K562 (cell line): ENCODE measurements around the gene TTLL8. TPM values are rescaled to one million over a fixed set of nuclear protein-coding genes. Genes with fewer than 3 reads are reported as not detected.

ENCODE experiments used
- ATAC-seq: fragments of 200-7000 bp; cut with Tn5 transposase; 3 replicates; pipeline ENCODE4 v1.9.1; 2020; ENCODE audit warnings: moderate library complexity
- BruUV-seq: library from RNA; stranded (reverse); fragments of 400-500 nt; replicated peaks from 2 replicates; lab custom pipeline; 2021; lab: Mats Ljungman, UMichigan
- CTCF ChIA-PET: fragments of 300-600 bp; formaldehyde crosslinking; extraction: SDS; loops from one replicate; lab custom pipeline; 2021; ENCODE audit warnings: low intra/inter-chr PET ratio; lab: Yijun Ruan, JAX
- POLR2A ChIA-PET: fragments of 300-600, 350-650 bp; sonication (Branson Sonifier 250); formaldehyde crosslinking; extraction: SDS; loops from one replicate; lab custom pipeline; 2021; ENCODE audit warnings: antibody characterized with exemption, inconsistent platforms; lab: Yijun Ruan, JAX
- DNase-seq, 4 experiments: peaks; one replicate each; pipeline versions ENCODE4 v3.0.0 to v3.0.0-alpha.2; 2011 to 2018; ENCODE audit warnings: low spot score in 3 of 4, mixed read lengths in 3 of 4; ENCODE audit errors: extremely low read depth in 1 of 4
- FAIRE-seq: peaks from 2 replicates; lab custom pipeline; 2011; peaks lifted over from hg19 to GRCh38; lab: Jason Lieb, UNC
- H2AFZ ChIP-seq: 2 replicates; pipeline ENCODE4 v1.6.0; 2011; ENCODE audit warnings: low read depth, low read length, control low read depth, inconsistent platforms
- H3K27ac ChIP-seq: fragments of 200-600 bp; 3 replicates; pipeline ENCODE4 v1.8.0; 2011; ENCODE audit warnings: low read depth, mild to moderate bottlenecking, control low read depth, inconsistent platforms, low read length, moderate library complexity, mixed read lengths; ENCODE audit errors: extremely low read depth
- H3K27me3 ChIP-seq, 2 experiments: fragments of 300-600 bp in 1 of 2; 2 replicates in 1 of 2; 3 replicates in 1 of 2; pipeline versions ENCODE4 v1.6.0 to v1.8.0; 2011; ENCODE audit warnings: inconsistent platforms in 2 of 2, low read length in 2 of 2, mild to moderate bottlenecking in 1 of 2, mixed read lengths in 1 of 2, moderate library complexity in 1 of 2; ENCODE audit not compliant: control insufficient read depth in 2 of 2, insufficient read depth in 2 of 2
- H3K36me3 ChIP-seq: fragments of 300-600 bp; 3 replicates; pipeline ENCODE4 v1.8.0; 2011; ENCODE audit warnings: mild to moderate bottlenecking, low read length, inconsistent platforms; ENCODE audit not compliant: control insufficient read depth, insufficient read depth
- H3K4me1 ChIP-seq, 2 experiments: fragments of 200-600 bp in 1 of 2; replicated peaks in 1 of 2; 2 replicates in 1 of 2; 3 replicates in 1 of 2; pipeline versions ENCODE4 v1.5.1 to v1.8.0; 2011; ENCODE audit warnings: inconsistent platforms in 2 of 2, low read length in 2 of 2, mild to moderate bottlenecking in 1 of 2, mixed read lengths in 1 of 2, moderate library complexity in 1 of 2; ENCODE audit not compliant: control insufficient read depth in 2 of 2, insufficient read depth in 2 of 2
- H3K4me2 ChIP-seq: 2 replicates; pipeline ENCODE4 v1.6.1; 2011; ENCODE audit warnings: low read length, control low read depth, inconsistent platforms, mixed read lengths; ENCODE audit not compliant: insufficient read depth
- H3K4me3 ChIP-seq: fragments of 200-600 bp; sonication (generic), shearing (Covaris generic); 2 replicates; pipeline ENCODE4 v1.5.1; 2016; ENCODE audit warnings: control low read depth, inconsistent platforms
- H3K79me2 ChIP-seq: fragments of 200-600 bp; 3 replicates; pipeline ENCODE4 v1.8.0; 2011; ENCODE audit warnings: low read length, inconsistent platforms; ENCODE audit not compliant: control insufficient read depth, insufficient read depth
- H3K9ac ChIP-seq, 2 experiments: 2 replicates each; pipeline versions ENCODE4 v1.6.0 to v1.6.1; 2011; ENCODE audit warnings: low read depth in 2 of 2, low read length in 2 of 2, control low read depth in 1 of 2, inconsistent platforms in 1 of 2, mild to moderate bottlenecking in 1 of 2, mixed read lengths in 1 of 2; ENCODE audit not compliant: insufficient read depth in 1 of 2
- H3K9me1 ChIP-seq: one replicate; pipeline ENCODE4 v1.6.0; 2011; ENCODE audit warnings: inconsistent platforms, mild to moderate bottlenecking, low read length, moderate library complexity; ENCODE audit not compliant: control insufficient read depth, insufficient read depth
- H3K9me3 ChIP-seq: replicated peaks from 2 replicates; pipeline ENCODE4 v1.5.1; 2011; ENCODE audit warnings: low read depth, low read length, inconsistent platforms; ENCODE audit not compliant: control insufficient read depth, insufficient read depth
- H4K20me1 ChIP-seq: replicated peaks from 2 replicates; pipeline ENCODE4 v1.6.1; 2011; ENCODE audit warnings: low read length, inconsistent platforms, mixed read lengths; ENCODE audit not compliant: control insufficient read depth, insufficient read depth
- ARHGAP35 ChIP-seq: fragments of 450-650 bp; IDR thresholded peaks from 2 replicates; pipeline ENCODE4 v1.6.1; 2018; ENCODE audit not compliant: partially characterized antibody
- CBX1 ChIP-seq: sonication (generic); IDR thresholded peaks from 2 replicates; pipeline ENCODE4 v1.6.1; 2016; ENCODE audit warnings: antibody characterized with exemption, low read depth, mild to moderate bottlenecking
- CUX1 ChIP-seq: fragments of 200-800 bp; sonication (Bioruptor generic); IDR thresholded peaks from 2 replicates; pipeline ENCODE4 v1.6.1; 2016; ENCODE audit warnings: missing genetic modification characterization, missing compliant biosample characterization
- FOXJ3 ChIP-seq: sonication (generic); formaldehyde crosslinking; IDR thresholded peaks from 2 replicates; pipeline ENCODE4 v1.4.0; 2020; ENCODE audit warnings: mild to moderate bottlenecking, missing genetic modification reagents
- MEF2D ChIP-seq: conservative IDR thresholded peaks from 2 replicates; pipeline ENCODE4 v1.6.1; 2016; ENCODE audit warnings: low read depth, missing genetic modification characterization, missing compliant biosample characterization
- SETDB1 ChIP-seq: IDR thresholded peaks from one replicate; pipeline ENCODE4 v1.6.1; 2012; ENCODE audit warnings: low read length, control low read depth, inconsistent platforms
- STAT5A ChIP-seq: IDR thresholded peaks from 2 replicates; pipeline ENCODE4 v1.6.1; 2012; ENCODE audit warnings: low read length, inconsistent platforms, borderline replicate concordance
- SUPT5H ChIP-seq: fragments of 450-650 bp; IDR thresholded peaks from 2 replicates; pipeline ENCODE4 v1.6.1; 2016
- ZNF239 ChIP-seq: fragments of 250-450 bp; sonication (Bioruptor Pico); IDR thresholded peaks from 2 replicates; pipeline ENCODE4 v1.4.0; 2020; ENCODE audit warnings: mild to moderate bottlenecking
- ZNF41 ChIP-seq: fragments of 250-450 bp; sonication (Bioruptor Pico); conservative IDR thresholded peaks from 2 replicates; pipeline ENCODE4 v1.4.0; 2020; ENCODE audit warnings: mild to moderate bottlenecking
- ZNF609 ChIP-seq: sonication (generic); formaldehyde crosslinking; IDR thresholded peaks from 2 replicates; pipeline ENCODE4 v1.8.1; 2023; ENCODE audit warnings: missing genetic modification reagents, mild to moderate bottlenecking, borderline replicate concordance
- WGBS: fragments of 100-300 bp; shearing (Covaris generic); methylation state at CpG from one replicate; pipeline ENCODE4 v1.1.6; 2016; ENCODE audit warnings: low coverage, mixed read lengths; ENCODE audit not compliant: insufficient coverage; ENCODE audit errors: missing lambda C conversion rate; 5-methylcytosine and 5-hydroxymethylcytosine counted together
- in situ Hi-C: fragments of 300-500 bp; cut with MboI; formaldehyde crosslinking; loops from 4 replicates; pipeline ENCODE4 v1.15.0; 2018; ENCODE audit warnings: inconsistent platforms, mixed read lengths
- intact Hi-C: fragments of 100-400 bp; cut with micrococcal nuclease; formaldehyde crosslinking; loops from 2 replicates; pipeline ENCODE4 v1.14.2; 2022
- polyA plus RNA-seq, 8 experiments: library from polyadenylated mRNA; depleted of rRNA in 4 of 8; stranded (reverse) in 5 of 8; unstranded in 3 of 8; fragments of >200 nt; fragmentation: Nextera tagmentation in 2 of 8; fragmentation: Illumina TruSeq in 1 of 8; extraction: Ambion mirVana in 2 of 8; extraction: Trizol in 1 of 8; gene quantifications; 2 replicates each; pipeline versions ENCODE4 v1.2.1 to v1.2.3, GENCODE V29; 2011 to 2014; ENCODE audit warnings: inconsistent platforms in 1 of 8, missing spikeins in 1 of 8
- total RNA-seq, 7 experiments: library from RNA; depleted of rRNA in 6 of 7; stranded (reverse); fragments of >200 nt in 6 of 7; fragmentation: Illumina TruSeq in 2 of 7; extraction: Trizol in 2 of 7; gene quantifications; 2 replicates each; pipeline versions ENCODE4 v1.2.1 to v1.2.3, GENCODE V29; 2011 to 2021; ENCODE audit warnings: low replicate concordance in 1 of 7
- TF ChIP-seq, protein P1 (sequence below): fragments of 450-650 bp; IDR thresholded peaks from 2 replicates; pipeline ENCODE4 v1.6.1; 2016; ENCODE audit warnings: borderline replicate concordance

The TTLL8 gene
- total and polyA plus RNA-seq, 9 of the 15 experiments (the other 6 are each of a cell fraction or from before 2014, with no cell fraction given), result not detected

GRCh38 chr22:50088096-50088495 is 30.0 kb upstream of the TTLL8 start:
- no peak overlapping the region for H3K4me3 ChIP-seq
- H4K20me1 ChIP-seq, result no peaks in the 10 kb centered on the region
- in situ Hi-C loops (no loop called here), intact Hi-C loops (no loop called here)
- peaks cover 12 to 16% of the 10 kb centered on the region in 2 experiments; a peak in 4 of 5 replicates for H3K4me1 ChIP-seq
- ATAC-seq (no peak), DNase-seq (no peak), FAIRE-seq (no peak)
- peaks cover 4% of the 10 kb centered on the region for H3K9me3 ChIP-seq
- H3K79me2 ChIP-seq, result no peaks in the 10 kb centered on the region
- no TSS peak for BruUV-seq
- H3K27me3 ChIP-seq, result no peaks in the 10 kb centered on the region
- 73% methylated on average over 11 of the region's 12 CpGs for WGBS
- no peak overlapping the region for H3K27ac ChIP-seq
- H3K9ac ChIP-seq, result no peak overlapping the region
- no peaks in the 10 kb centered on the region for H3K36me3 ChIP-seq
- no peak overlapping the region for H2AFZ ChIP-seq
- H3K4me2 ChIP-seq, result no peak overlapping the region
- H3K9me1 ChIP-seq, result no peaks in the 10 kb centered on the region
- POLR2A ChIA-PET, result interaction anchor here (1.3 kb wide), 1 partner anchor 14 kb away, joined by 4 read pairs; no protein-coding TSS in a partner anchor
- CTCF ChIA-PET, result no interaction called here
- no peak for TF ChIP-seq CBX1
- TF ChIP-seq SUPT5H, result no peak
- TF ChIP-seq MEF2D (tag), result no peak
- no peak for TF ChIP-seq ZNF41 (CRISPR knock-in tag)
- no peak for TF ChIP-seq ARHGAP35
- TF ChIP-seq STAT5A, result no peak
- TF ChIP-seq, protein P1, sequence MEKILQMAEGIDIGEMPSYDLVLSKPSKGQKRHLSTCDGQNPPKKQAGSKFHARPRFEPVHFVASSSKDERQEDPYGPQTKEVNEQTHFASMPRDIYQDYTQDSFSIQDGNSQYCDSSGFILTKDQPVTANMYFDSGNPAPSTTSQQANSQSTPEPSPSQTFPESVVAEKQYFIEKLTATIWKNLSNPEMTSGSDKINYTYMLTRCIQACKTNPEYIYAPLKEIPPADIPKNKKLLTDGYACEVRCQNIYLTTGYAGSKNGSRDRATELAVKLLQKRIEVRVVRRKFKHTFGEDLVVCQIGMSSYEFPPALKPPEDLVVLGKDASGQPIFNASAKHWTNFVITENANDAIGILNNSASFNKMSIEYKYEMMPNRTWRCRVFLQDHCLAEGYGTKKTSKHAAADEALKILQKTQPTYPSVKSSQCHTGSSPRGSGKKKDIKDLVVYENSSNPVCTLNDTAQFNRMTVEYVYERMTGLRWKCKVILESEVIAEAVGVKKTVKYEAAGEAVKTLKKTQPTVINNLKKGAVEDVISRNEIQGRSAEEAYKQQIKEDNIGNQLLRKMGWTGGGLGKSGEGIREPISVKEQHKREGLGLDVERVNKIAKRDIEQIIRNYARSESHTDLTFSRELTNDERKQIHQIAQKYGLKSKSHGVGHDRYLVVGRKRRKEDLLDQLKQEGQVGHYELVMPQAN, result no peak
- TF ChIP-seq ZNF609 (CRISPR knock-in tag), result no peak
- TF ChIP-seq SETDB1, result no peak
- TF ChIP-seq FOXJ3 (CRISPR knock-in tag), result no peak
- TF ChIP-seq ZNF239, result no peak
- no peak for TF ChIP-seq CUX1 (CRISPR knock-in tag)
